IPS-18c (cell line): Measurements from ENCODE around the gene SPDYE3.
"Not testable (repeated sequence)": the region's sequence is repeated elsewhere in the genome, so short reads cannot be mapped to it uniquely, and the experiment has no call there.

ENCODE experiments used
- H3K4me3 ChIP-seq: 2 replicates; pipeline ENCODE4 v1.7.0; 2013; ENCODE audit warnings: low read depth, mild to moderate bottlenecking, low read length, moderate library complexity; ENCODE audit not compliant: insufficient read depth
- H3K9me3 ChIP-seq: one replicate; pipeline ENCODE4 v1.6.1; 2013; ENCODE audit warnings: mild to moderate bottlenecking, low read length, moderate library complexity; ENCODE audit not compliant: control insufficient read depth, insufficient read depth

SPDYE3 gene

GRCh38 chr7:100363098-100363497, 55.6 kb downstream of the SPDYE3 start:
- Histone ChIP-seq H3K9me3 (no peaks in the 10 kb centered on the region), H3K4me3 (no peak overlapping the region)

- H3K4me3 ChIP-seq, H3K9me3 ChIP-seq: not testable (repeated sequence)
These were observed 56.3 kb downstream of the SPDYE3 start for GRCh38 chr7:100363797-100364196.

- no peaks in the 10 kb centered on the region for H3K9me3 ChIP-seq
- no peak overlapping the region for H3K4me3 ChIP-seq
These were observed 57.0 kb downstream of the SPDYE3 start for GRCh38 chr7:100364480-100364879.

GRCh38 chr7:100365998-100366367, 58.5 kb downstream of the SPDYE3 start:
- H3K9me3 ChIP-seq, H3K4me3 ChIP-seq: not testable (repeated sequence)

GRCh38 chr7:100366411-100367250, 59.1 kb downstream of the SPDYE3 start:
- Histone ChIP-seq H3K4me3 (no peak overlapping the region), H3K9me3 (no peaks in the 10 kb centered on the region)

- Histone ChIP-seq H3K9me3 (no peaks in the 10 kb centered on the region), H3K4me3 (no peak overlapping the region)
These were observed 59.7 kb downstream of the SPDYE3 start for GRCh38 chr7:100367251-100367620.

- Histone ChIP-seq H3K4me3 (no peak overlapping the region), H3K9me3 (no peaks in the 10 kb centered on the region)
These were observed 60.4 kb downstream of the SPDYE3 start for GRCh38 chr7:100367676-100368613.

GRCh38 chr7:100369105-100369504, 61.6 kb downstream of the SPDYE3 start:
- H3K4me3 ChIP-seq, result no peak overlapping the region
- H3K9me3 ChIP-seq, result no peaks in the 10 kb centered on the region

- Histone ChIP-seq H3K4me3 (no peak overlapping the region), H3K9me3 (no peaks in the 10 kb centered on the region)
These were observed 62.8 kb downstream of the SPDYE3 start for GRCh38 chr7:100370303-100370702.

- no peaks in the 10 kb centered on the region for H3K9me3 ChIP-seq
These were observed 63.2 kb downstream of the SPDYE3 start for GRCh38 chr7:100370746-100371145.

GRCh38 chr7:100371561-100372171, 64.2 kb downstream of the SPDYE3 start:
- H3K9me3 ChIP-seq, result no peaks in the 10 kb centered on the region
- H3K4me3 ChIP-seq, result no peak overlapping the region

More at GRCh38 chr7:100370746-100371145, 63.2 kb downstream of the SPDYE3 start:
- H3K4me3 ChIP-seq, result no peak overlapping the region
